Measurements from ENCODE around the gene TGFB1I1. TPM values are rescaled to one million over a fixed set of nuclear protein-coding genes. Genes with fewer than 3 reads are reported as not detected.

Gene TGFB1I1
- total RNA-seq, 1 donor from 2014 or later: 39.4 TPM

GRCh38 chr16:31466381-31466841 is 5.5 kb upstream of the TGFB1I1 start:
- H3K9me3 Mint-ChIP-seq: no peaks in the 10 kb centered on the region
- peaks cover 5% of the 10 kb centered on the region for H3K4me1 Mint-ChIP-seq
- H3K27ac Mint-ChIP-seq: no peak overlapping the region
- no peak overlapping the region for H3K4me3 Mint-ChIP-seq
- H3K36me3 Mint-ChIP-seq: peaks cover 20% of the 10 kb centered on the region
- TF ChIP-seq CTCF (IDR thresholded peaks at IDR 0.05; ENCODE audit: unreplicated experiment): no peak
- DNase-seq (ENCODE audit: low spot score in 2 of 2, unreplicated experiment in 2 of 2): no peak
- H3K27me3 Mint-ChIP-seq (ENCODE audit: low read depth): no peaks in the 10 kb centered on the region

- Mint-ChIP-seq H3K4me1 (peaks cover 8% of the 10 kb centered on the region), H3K4me3 (no peak overlapping the region), H3K27ac (no peak overlapping the region), H3K27me3 (ENCODE audit: low read depth) (peaks cover 2% of the 10 kb centered on the region), H3K9me3 (no peaks in the 10 kb centered on the region), H3K36me3 (peaks cover 20% of the 10 kb centered on the region)
- no peak for DNase-seq (ENCODE audit: low spot score in 2 of 2, unreplicated experiment in 2 of 2)
- TF ChIP-seq CTCF (IDR thresholded peaks at IDR 0.05; ENCODE audit: unreplicated experiment): no peak
Measured at GRCh38 chr16:31467151-31467773, 4.7 kb upstream of the TGFB1I1 start.

- H3K4me1 Mint-ChIP-seq: peaks cover 13% of the 10 kb centered on the region
- no peaks in the 10 kb centered on the region for H3K9me3 Mint-ChIP-seq
- H3K27me3 Mint-ChIP-seq (ENCODE audit: low read depth): peaks cover 7% of the 10 kb centered on the region
- no peak overlapping the region for H3K4me3 Mint-ChIP-seq
- no peak overlapping the region for H3K27ac Mint-ChIP-seq
- H3K36me3 Mint-ChIP-seq: peaks cover 17% of the 10 kb centered on the region
- DNase-seq (ENCODE audit: low spot score in 2 of 2, unreplicated experiment in 2 of 2): no peak
- no peak for TF ChIP-seq CTCF (IDR thresholded peaks at IDR 0.05; ENCODE audit: unreplicated experiment)
Measured at GRCh38 chr16:31467858-31468257, 4.1 kb upstream of the TGFB1I1 start.

- H3K4me1 Mint-ChIP-seq: peaks cover 18% of the 10 kb centered on the region
- TF ChIP-seq CTCF (IDR thresholded peaks at IDR 0.05; ENCODE audit: unreplicated experiment): no peak
- peaks cover 27% of the 10 kb centered on the region for H3K27me3 Mint-ChIP-seq (ENCODE audit: low read depth)
Measured at GRCh38 chr16:31470615-31471014, 1.3 kb upstream of the TGFB1I1 start.

GRCh38 chr16:31471241-31471874 is 594 bp upstream of the TGFB1I1 start:
- DNase-seq (ENCODE audit: low spot score in 2 of 2, unreplicated experiment in 2 of 2): no peak

More at GRCh38 chr16:31470615-31471014, 1.3 kb upstream of the TGFB1I1 start:
- Mint-ChIP-seq H3K27ac (no peak overlapping the region), H3K4me3 (no peak overlapping the region), H3K36me3 (peaks cover 10% of the 10 kb centered on the region), H3K9me3 (no peaks in the 10 kb centered on the region)
- no peak for DNase-seq (ENCODE audit: low spot score in 2 of 2, unreplicated experiment in 2 of 2)

More at GRCh38 chr16:31471241-31471874, 594 bp upstream of the TGFB1I1 start:
- Mint-ChIP-seq H3K27me3 (ENCODE audit: low read depth) (peaks cover 34% of the 10 kb centered on the region), H3K4me3 (peak overlapping the region; percentile 65), H3K9me3 (no peaks in the 10 kb centered on the region), H3K27ac (peak overlapping the region; percentile 86), H3K36me3 (peaks cover 10% of the 10 kb centered on the region), H3K4me1 (peaks cover 22% of the 10 kb centered on the region)
- no peak for TF ChIP-seq CTCF (IDR thresholded peaks at IDR 0.05; ENCODE audit: unreplicated experiment)
